ENCODE results near the gene EIF3B.
"Not testable (repeated sequence)": the region's sequence is repeated elsewhere in the genome, so short reads cannot be mapped to it uniquely, and the experiment has no call there.

The EIF3B gene

DNA sequence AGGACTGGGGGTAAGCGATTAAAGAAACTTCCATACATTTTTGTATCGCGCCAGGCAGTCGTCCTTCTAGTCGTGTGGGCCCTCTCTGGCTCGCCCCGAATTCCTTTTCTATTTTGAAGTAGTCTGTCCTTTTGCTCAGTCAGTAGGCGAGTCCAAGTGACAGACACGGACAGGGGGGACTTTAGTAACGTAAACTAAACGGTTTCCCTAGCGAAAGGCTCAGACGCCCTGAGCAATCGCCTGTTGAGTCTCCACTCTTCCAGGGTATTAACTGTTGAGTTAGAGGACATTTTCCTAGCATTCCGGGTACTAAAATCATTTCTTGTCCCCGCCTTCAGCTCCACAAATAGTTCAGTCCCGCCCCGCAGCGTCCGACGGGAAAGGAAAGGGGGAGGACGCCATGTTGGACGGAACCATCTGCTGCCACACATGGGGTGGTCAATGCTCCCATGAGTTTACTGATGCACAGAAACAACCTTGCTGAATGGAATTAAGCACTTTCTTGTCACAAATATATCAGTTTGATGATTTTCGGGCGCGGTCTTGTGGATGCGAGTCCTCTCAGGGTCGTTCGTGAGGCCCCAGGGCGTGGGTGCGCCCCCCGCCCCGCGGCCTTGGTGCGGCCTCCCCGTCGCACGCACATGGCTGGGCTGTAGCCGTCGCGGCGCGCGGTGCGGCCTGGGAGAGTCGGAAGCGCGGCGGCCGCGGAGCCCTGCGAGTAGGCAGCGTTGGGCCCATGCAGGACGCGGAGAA, at the start of gene EIF3B:
TSS of gene EIF3B (plus strand) at position 642 of the 753 bp plus-strand sequence. CDS start at position 737, 95 bp downstream.
- DNase-seq (ENCODE audit: low read depth), result peak; percentile 77

DNA sequence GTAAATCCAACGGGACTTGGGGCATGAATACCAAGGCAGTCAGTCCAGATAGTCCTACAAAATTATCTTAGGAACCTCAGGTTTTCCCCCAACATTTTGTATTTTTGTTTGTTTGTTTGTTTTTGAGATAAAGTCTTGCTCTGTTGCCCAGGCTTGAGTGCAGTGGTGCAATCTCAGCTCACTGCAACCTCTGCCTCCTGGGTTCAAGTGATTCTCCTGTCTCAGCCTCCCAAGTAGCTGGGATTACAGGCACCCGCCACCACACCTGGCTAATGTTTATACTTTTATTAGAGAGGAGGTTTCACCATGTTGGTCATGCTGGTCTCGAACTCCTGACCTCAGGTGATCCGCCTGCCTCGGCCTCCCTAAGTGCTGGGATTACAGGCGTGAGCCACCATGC, 49.4 kb upstream of the EIF3B start:
- DNase-seq (ENCODE audit: low read depth), result not testable (repeated sequence)

DNA sequence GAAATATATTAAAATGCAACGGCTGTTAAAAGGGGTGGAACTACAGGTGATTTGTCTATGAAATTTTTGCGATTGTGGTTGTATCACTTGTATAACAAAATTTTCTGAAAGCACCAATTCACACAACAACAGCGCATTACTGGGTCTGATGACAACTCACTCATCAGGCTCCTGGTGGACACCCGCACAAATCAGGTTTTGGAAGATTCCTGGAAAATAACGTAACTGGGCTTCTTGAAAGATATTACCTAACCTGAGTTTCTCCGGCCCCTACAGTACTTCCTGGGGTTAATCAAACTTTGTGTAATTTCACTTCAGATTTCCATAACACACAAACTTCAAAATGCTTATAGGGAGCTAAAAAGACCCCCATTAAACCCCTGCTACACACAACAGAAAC, 47.9 kb upstream of the EIF3B start:
- no peak for DNase-seq (ENCODE audit: low read depth)

DNA sequence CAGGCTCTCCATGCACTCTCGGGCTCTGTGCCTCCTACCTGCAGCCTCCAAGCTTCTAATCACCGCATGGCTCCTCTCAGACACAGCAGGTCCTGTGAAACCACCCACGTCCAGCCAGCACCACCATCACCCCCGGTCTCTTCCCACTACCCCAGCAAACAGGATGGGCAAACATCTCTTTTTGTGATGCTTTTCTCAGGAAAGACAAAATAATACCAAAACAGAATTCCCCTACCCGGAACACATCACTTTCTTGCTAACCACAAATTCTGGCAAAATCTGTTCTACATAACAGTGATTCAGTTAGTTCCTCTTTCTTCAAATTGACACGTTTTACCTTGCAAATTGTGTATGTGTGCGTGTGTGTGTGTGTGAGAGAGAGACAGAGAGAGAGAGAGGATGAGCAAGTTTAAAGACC, 46.9 kb upstream of the EIF3B start:
- DNase-seq (ENCODE audit: low read depth), result no peak

DNA sequence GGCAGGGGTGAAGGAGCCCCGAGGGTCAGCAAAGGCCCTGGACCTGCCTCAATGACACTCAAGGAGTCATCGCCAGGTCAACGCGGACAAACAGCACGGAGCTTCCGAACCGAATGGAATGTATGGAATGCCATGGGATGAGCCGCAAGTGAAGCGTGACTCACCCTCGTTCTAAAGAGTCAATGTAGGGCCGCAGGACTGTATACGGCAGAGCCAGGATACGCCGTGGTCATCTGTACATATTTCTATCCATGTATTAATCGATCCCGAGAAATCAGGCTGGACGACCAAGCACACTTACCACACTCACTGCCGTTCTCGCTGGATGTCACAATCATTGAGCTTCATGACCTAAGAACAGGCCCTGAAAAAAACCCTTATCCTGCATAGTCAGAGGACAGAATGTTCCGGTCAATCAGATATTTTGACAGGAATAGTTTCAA, 44.7 kb upstream of the EIF3B start:
- DNase-seq (ENCODE audit: low read depth), result no peak

DNA sequence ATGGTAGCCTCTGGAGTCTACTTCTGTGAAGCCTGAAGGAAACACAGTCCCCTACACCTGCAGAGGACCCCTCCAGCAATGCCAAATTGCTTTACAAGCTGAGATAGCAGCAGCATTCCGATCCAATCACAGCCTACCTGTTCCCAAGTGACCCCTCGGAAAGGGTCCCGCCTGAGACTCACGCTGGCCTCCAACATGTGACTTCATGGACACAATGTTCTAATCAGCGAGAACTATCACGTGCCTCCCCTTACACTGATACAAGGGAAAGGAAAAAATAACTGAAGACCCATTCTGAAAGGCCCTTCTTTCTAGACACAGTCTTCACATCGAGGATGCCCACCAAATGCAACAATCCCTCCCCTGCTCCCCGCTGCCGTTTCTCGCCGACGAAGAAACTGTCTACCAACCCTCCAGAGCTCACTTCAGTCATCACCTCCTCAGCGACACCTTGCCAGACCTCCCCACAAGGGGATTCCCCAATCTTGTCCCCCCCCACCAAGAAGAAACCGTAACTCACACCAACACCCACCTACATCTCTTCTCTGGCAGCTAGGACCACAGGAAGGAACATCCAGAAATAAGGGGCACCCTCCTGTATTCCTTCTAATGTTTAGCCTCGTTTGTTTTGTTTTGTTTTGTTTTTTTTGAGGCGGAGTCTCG, 42.2 kb upstream of the EIF3B start:
- no peak for DNase-seq (ENCODE audit: low read depth)

DNA sequence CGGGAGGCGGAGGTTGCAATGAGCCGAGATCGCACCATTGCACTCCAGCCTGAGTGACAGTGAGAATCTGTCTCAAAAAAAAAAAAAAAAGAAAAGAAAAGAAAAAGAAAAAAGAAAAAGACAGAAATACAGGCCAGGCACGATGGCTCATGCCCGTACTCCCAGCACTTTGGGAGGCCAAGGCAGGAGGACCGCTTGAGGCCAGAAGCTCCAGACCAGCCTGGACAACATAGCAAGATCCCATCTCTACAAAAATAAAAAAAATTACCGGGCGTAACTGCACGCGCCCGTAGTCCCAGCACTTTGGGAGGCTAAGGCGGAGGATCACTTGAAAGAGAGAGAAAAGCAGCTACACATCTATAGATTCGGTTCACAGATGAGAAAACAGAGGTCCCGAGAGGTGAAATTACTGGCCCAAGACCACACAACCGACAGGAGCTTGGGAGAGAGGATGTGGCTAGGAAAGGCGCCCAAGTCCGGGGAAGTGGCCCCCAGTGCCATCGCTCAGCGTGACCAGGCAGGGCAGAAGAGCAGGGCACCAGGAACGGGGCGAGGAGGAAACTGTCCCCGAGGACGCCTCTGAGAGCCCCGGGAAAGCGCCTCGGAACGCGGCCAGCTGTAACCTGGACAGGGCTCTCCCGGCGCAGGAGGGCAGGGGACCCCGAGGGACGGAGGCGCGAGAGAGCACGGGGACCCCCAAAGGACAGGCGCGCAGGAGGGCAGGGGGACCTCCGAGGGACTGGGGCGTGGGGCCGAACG, 41.0 kb upstream of the EIF3B start:
- peak; percentile 4 for DNase-seq (ENCODE audit: low read depth)

DNA sequence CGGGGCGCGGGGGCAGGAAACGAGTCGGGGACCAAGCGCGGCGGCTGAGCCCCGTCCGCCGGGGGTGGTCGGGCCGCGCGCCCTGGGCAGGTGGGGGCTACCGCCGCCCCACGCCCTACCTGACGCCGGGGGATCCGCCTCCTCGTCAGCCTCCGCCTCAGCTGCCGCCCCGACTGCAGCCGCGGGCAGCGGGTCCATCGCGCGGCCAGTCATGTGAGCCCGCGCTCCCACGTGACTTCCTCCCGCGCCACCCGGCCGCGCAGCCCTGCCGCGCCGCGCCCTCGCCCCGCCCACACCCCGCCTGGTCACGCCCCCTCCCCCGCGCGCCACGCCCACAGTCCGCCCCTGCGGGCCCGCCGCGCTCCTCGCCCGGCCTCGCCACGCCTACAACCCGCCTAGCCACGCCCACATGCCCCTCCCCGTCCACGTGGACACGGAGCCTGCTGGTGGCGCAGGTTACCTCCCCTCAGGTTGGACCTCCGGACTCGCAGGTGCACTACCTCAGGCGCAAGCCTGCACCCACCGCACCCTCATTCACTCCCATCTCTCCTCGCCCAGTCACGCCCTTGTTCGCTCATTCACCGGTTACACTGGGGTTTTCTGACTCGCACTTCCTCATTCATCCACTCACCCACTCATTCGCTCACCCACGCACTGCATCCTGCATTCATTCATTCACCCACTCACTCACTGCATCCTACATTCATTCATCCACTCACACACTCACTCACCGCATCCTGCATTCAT, 40.2 kb upstream of the EIF3B start, which contains the start of gene SNX8:
TSS of gene SNX8 (minus strand) at position 233 of the 747 bp plus-strand sequence. CDS start at position 213, 20 bp downstream.
- DNase-seq (ENCODE audit: low read depth), result peak; percentile 98

DNA sequence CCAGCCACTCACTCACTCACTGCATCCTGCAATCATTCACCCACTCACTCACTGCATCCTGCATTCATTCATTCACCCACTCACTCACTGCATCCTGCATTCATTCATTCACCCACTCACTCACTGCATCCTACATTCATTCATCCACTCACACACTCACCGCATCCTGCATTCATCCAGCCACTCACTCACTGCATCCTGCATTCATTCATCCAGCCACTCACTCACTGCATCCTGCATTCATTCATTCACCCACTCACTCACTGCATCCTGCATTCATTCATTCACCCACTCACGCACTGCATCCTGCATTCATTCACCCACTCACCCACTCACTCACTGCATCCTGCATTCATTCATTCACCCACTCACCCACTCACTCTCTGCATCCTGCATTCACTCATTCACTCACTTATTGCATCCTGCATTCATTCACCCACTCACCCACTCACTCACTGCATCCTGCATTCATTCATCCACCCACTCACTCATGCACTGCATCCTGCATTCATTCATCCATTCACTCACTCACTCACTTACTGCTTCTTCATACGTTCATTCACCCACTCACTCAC, 39.6 kb upstream of the EIF3B start:
- not testable (repeated sequence) for DNase-seq (ENCODE audit: low read depth)

DNA sequence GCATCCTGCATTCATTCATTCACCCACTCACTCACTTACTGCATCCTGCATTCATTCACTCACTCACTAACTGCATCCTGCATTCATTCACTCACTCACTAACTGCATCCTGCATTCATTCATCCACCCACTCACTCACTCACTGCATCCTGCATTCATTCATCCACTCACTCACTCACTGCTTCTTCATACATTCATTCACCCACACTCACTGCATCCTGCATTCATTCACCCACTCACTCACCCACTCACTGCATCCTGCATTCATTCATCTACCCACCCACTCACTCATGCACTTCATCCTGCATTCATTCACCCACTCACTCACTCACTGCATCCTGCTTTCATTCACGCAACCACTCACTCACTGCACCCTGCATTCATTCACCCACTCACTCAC, 38.8 kb upstream of the EIF3B start:
- no peak for DNase-seq (ENCODE audit: low read depth)

DNA sequence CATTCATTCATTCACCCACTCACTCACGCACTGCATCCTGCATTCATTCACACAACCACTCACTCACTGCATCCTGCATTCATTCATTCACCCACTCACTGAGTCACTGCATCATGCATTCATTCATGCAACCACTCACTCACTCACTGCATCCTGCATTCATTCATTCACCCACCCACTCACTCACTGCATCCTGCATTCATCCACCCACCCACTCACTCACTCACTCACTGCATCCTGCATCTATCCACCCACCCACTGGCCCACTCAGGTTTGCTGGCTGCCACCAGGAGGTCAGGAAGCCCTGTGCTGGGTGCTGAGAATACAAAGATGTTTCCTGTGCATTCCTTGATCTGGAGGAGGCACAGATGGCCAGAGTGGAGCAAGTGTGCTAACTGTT, 38.0 kb upstream of the EIF3B start:
- DNase-seq (ENCODE audit: low read depth), result no peak

DNA sequence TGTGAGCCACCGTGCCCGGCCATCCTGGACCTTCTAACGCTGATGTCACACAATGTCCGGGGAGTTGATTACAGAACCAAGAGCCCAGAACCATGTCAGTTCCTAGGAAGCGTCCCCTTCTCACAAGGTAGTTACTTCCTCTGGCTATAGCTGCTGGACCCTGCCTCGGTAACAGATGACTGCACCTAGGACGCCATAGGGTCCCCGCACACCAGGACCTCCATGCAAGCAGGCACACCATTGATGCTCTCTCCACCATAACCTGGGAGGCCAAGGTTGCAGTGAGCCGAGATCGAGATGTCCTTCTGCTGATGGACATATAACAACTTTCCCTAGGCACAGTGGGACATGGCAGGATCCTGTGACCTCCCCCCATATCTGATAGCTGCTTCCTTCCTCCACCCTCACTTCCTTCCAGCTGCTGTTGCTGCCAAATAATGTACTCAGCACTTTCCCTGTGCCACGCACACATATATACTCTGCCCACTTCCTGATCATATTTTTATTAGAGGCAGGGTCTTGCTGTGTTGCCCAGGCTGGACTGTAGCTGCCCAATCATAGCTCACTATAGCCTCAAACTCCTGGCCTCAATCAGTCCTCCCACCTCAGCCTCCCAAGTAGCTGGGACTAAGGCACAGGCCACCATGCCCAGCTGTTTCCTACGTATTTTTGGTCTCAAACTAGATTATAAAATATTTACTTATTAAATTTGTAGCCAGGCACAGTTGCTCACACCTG, 36.9 kb upstream of the EIF3B start:
- DNase-seq (ENCODE audit: low read depth), result no peak

DNA sequence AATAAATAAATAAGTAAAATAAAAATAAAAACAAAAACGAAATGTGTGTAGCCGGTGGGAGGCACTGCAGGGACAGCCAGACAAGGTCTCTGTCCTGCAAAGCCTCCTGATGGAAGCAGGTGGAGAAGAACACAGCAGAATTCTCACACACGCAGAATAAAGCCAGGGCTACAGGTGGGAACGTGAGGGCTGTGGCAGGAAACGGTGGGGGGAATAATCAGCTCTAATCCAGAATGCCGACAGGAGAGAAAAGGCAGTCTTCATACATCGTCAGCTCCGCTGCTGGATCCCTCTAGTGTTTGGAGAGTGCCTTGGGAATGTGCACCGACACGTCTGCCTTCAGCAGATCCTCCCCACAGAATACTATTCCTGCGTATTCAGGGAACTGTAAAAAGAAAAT, 33.6 kb upstream of the EIF3B start:
- DNase-seq (ENCODE audit: low read depth), result no peak

DNA sequence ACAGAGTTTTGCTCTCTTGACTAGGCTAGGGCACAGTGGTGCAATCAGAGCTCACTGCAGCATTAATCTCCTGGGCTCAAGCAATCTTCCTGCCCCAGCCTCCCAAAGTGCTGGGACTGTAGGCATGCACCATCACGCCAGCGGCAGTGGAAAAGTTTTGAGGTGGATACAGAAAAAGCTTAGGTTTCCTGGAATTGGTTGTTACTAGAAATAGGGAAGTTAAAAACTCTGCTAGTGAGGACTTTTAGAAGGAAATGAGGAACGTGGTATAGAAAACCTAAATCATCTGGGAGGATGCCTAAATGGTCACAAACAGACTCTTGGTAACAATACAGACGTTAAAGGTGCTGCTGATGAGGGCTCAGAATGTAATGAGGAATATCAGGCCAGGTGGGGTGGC, 29.5 kb upstream of the EIF3B start:
- no peak for DNase-seq (ENCODE audit: low read depth)

DNA sequence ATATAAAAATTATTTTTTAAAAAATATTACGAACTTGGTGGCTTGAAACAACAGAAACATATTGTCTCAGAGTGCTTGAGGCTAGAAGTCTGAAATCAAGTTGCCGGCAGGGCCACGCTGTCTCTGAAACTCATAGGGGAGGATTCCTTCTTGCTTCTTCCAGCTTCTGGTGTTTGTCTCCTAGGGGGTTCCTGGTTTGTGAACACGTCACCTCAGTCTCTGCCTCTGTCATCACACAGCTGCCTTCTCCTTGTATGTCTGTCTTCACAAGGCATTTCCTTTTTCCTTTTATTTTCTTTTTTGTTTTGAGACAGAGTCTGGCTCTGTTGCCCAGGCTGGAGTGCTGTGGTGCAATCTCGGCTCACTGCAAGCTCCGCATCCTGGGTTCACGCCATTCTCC, 27.7 kb upstream of the EIF3B start:
- DNase-seq (ENCODE audit: low read depth), result no peak

DNA sequence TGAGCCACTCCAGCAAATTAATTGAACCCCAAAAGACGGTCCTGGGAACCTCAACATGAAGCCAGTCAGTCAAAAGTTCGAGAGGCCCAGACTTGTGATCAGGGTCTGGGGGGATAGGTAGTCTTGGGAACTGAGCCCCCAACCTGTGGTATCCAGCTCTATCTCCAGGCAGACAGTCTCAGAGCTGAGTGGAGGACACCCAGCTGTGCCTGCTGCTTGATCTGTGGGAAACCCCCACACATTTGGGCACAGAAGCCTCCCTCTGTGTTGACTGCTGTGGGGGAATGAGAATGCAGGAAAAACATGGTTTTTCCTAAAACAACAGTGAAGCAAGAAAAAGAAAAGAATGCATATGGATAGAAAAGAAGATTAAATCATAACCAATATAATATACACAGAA, 24.1 kb upstream of the EIF3B start:
- no peak for DNase-seq (ENCODE audit: low read depth)

DNA sequence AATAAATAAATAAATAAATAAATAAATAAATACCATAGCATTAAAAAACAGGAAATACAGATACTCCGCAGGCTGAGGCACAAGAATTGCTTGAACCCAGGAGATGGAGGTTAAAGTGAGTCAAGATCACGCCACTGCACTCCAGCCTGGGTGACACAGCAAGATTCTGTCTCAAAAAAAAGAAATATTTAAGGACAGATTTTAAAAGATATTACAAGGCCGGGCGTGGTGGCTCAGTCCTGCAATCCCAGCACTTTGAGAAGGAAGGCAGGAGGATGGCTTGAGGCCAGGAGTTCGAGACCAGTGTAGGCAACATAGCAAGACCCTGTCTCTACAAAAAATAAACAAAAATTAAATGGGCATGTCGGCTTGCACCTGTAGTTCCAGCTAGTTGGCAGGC, 22.9 kb upstream of the EIF3B start:
- no peak for DNase-seq (ENCODE audit: low read depth)

DNA sequence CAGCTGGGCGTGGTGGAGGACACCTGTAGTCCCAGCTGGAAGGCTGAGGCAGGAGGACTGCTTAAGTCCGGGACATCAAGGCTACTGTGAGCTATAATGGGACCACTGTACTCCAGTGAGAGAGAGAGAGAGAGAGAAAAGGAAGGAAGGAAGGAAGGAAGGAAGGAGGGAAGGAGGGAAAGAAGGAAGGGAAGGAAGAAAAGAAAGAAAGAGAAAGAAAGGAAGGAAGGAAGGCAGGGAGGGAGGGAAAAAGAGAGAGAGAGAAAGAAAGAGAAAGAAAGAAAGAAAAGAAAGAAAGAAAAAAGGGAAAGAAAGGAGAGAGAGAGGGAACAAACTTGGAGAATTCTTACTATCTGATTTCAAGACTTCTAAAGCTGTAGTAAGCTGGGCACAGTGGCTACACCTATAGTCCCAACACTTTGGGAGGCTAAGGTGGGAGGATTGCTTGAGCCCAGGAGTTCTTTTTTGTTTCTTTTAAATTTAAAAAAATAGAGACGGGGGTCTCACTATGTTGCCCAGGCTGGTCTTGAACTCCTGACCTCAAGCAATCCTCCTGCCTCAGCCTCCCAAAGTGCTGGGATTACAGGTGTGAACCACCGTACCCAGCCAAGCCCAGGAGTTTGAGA, 21.9 kb upstream of the EIF3B start:
- not testable (repeated sequence) for DNase-seq (ENCODE audit: low read depth)

DNA sequence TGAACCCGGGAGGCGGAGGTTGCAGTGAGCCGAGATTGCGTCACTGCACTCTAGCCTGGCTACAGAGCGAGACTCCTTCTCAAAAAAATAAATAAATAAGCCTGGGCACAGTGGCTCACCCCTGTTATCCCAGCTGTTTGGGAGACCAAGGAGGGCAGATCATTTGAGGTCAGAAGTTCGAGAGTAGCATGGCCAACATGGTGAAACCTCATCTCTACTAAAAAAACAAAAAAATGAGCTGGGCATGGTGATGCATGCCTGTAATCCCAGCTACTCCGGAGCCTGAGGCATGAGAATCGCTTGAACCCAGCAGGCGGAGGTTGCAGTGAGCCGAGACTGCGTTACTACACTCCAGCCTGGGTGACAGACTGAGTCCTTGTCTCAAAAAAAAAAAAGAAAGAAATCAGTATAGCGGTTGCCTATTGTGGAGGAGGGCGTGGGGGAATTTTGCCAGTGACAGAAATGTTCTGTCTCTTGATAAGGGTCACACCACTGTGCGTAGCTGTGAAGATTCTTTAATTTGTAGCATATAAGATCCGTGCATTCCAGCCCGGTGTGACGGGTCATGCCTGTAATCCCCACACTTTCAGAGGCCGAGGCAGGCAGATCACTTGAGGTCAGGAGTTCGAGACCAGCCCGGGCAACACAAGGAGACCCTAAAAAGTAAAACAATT, 17.9 kb upstream of the EIF3B start:
- no peak for DNase-seq (ENCODE audit: low read depth)

Data from stimulated activated CD8-positive, alpha-beta memory T cell treated with anti-CD3 and anti-CD28 coated beads, Interleukin-15, amount 100 ng/mL, for 1 hour (primary cell).